Progenitor cell of endocrine pancreas (in vitro differentiated cells): ENCODE measurements around the gene PKN3. TPM values are rescaled to one million over a fixed set of nuclear protein-coding genes. Genes with fewer than 3 reads are reported as not detected.

Experiments used
- DNase-seq: peaks from one replicate; pipeline ENCODE4 v3.0.0; 2021; ENCODE audit warnings: low spot score; ENCODE audit not compliant: unreplicated experiment
- H3K27ac Mint-ChIP-seq: 2 replicates; pipeline ENCODE4 v1.8.0; 2021; ENCODE audit warnings: mild to moderate bottlenecking, moderate library complexity, mixed read lengths
- H3K27me3 Mint-ChIP-seq: 2 replicates; pipeline ENCODE4 v1.8.0; 2021; ENCODE audit warnings: mixed read lengths
- H3K36me3 Mint-ChIP-seq: 2 replicates; pipeline ENCODE4 v1.8.0; 2022; ENCODE audit warnings: mixed read lengths; ENCODE audit not compliant: insufficient read depth
- H3K4me1 Mint-ChIP-seq: 2 replicates; pipeline ENCODE4 v1.8.0; 2021; ENCODE audit warnings: low read depth, mixed read lengths
- H3K4me3 Mint-ChIP-seq: 2 replicates; pipeline ENCODE4 v1.8.0; 2021; ENCODE audit warnings: low read depth, mild to moderate bottlenecking, moderate library complexity, mixed read lengths
- H3K9me3 Mint-ChIP-seq: 2 replicates; pipeline ENCODE4 v1.8.0; 2021; ENCODE audit warnings: low read depth, mixed read lengths
- total RNA-seq: library from RNA; stranded (reverse); gene quantifications from 2 replicates; pipeline ENCODE4 v1.2.1, GENCODE V29; 2021
- TF ChIP-seq, protein P1 (sequence below): fragments of 200-600 bp; sonication (generic); IDR thresholded peaks from one replicate; pipeline ENCODE4 v1.5.0; 2021; ENCODE audit warnings: antibody characterized with exemption, mild to moderate bottlenecking; ENCODE audit not compliant: unreplicated experiment

Gene PKN3
- total RNA-seq, 1 donor from 2014 or later, result 20.2 TPM

DNA sequence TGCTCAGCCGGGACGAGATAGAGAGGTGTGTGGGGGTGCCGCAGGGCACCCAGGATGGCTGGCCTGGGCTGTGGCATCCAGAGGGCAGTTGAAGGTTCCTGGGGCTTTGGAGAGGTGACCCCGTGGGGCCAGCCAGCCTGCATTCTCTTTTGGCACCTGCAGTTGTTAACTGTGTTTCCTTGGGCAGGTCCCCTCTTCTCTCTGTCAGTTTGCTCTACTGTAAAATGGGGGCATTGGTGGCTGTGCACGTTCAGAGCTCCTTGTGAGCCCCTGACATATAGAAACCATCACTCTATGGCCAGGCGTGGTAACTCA is 13.1 kb downstream of the PKN3 start:
- Mint-ChIP-seq H3K27me3 (no peaks in the 10 kb centered on the region), H3K9me3 (no peaks in the 10 kb centered on the region), H3K36me3 (no peaks in the 10 kb centered on the region), H3K4me3 (no peak overlapping the region), H3K27ac (no peak overlapping the region), H3K4me1 (peaks cover 1% of the 10 kb centered on the region)
- no peak for DNase-seq
- TF ChIP-seq, protein P1, sequence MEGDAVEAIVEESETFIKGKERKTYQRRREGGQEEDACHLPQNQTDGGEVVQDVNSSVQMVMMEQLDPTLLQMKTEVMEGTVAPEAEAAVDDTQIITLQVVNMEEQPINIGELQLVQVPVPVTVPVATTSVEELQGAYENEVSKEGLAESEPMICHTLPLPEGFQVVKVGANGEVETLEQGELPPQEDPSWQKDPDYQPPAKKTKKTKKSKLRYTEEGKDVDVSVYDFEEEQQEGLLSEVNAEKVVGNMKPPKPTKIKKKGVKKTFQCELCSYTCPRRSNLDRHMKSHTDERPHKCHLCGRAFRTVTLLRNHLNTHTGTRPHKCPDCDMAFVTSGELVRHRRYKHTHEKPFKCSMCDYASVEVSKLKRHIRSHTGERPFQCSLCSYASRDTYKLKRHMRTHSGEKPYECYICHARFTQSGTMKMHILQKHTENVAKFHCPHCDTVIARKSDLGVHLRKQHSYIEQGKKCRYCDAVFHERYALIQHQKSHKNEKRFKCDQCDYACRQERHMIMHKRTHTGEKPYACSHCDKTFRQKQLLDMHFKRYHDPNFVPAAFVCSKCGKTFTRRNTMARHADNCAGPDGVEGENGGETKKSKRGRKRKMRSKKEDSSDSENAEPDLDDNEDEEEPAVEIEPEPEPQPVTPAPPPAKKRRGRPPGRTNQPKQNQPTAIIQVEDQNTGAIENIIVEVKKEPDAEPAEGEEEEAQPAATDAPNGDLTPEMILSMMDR, result no peak

DNA sequence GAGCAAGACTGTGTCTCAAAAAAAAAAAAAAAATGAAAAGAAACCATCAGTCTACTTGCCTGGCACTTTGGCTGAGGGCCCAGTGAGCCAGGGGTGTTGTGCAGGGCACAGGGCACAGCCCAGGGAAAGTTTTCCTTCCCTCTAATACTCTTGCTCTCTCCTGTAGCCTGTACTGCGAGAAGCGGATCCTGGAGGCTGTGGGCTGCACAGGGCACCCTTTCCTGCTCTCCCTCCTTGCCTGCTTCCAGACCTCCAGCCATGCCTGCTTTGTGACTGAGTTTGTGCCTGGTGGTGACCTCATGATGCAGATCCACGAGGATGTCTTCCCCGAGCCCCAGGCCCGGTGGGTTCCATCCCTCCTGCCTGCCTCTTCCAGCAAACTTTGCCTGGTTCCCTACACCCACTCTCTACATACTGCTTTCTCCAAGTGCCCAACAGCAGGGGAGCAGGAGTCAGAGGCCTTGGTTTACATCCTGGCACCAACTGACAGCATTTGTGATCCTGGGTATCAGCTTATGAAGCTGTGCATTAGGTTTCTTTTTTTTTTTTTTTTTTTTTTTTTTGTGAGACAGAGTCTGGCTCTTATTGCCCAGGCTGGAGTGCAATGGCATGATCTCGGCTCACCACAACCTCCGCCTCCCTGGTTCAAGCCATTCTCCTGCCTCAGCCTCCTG is 14.4 kb downstream of the PKN3 start:
- TF ChIP-seq, protein P1, result no peak
- Mint-ChIP-seq H3K27ac (no peak overlapping the region), H3K4me3 (no peak overlapping the region), H3K9me3 (no peaks in the 10 kb centered on the region), H3K4me1 (peaks cover 1% of the 10 kb centered on the region), H3K27me3 (no peaks in the 10 kb centered on the region), H3K36me3 (no peaks in the 10 kb centered on the region)
- DNase-seq, result no peak

DNA sequence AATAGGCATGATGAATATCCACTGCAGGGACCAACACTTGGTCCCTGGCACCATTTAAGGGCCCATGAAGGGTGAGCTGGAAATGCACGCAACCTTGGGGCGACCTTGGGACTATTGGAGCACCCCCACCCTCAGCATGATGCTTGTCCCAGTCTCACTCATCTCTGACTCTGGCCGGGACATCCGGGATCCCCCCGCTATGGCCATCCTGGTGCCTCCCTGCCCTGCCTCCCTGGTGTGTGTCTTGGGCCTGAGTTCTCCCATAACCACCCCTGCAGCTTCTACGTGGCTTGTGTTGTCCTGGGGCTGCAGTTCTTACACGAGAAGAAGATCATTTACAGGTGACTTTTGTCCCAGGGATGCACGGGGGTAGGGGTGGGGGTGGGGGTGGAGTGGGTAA is 15.7 kb downstream of the PKN3 start:
- TF ChIP-seq, protein P1, result no peak
- no peak overlapping the region for H3K27ac Mint-ChIP-seq
- no peak for DNase-seq

DNA sequence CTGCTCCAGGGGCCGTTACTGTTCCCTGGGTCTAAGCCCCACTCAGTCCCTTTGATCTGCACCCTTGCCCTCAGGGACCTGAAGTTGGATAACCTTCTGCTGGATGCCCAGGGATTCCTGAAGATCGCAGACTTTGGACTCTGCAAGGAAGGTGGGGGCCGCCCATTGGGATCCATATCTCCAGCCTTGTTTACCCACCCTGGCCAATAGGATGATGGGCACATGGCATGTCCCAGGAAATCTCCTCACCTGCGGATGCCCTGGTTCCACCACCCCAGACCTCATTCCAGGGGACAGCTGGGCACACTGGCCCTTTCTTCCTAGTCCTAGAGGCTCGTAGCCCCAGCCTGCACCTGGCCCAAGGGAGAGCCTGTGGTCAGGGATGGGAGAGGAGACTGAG is 16.2 kb downstream of the PKN3 start:
- Mint-ChIP-seq H3K4me3 (no peak overlapping the region), H3K27ac (no peak overlapping the region), H3K4me1 (peaks cover 10% of the 10 kb centered on the region), H3K27me3 (no peaks in the 10 kb centered on the region), H3K36me3 (no peaks in the 10 kb centered on the region), H3K9me3 (no peaks in the 10 kb centered on the region)
- no peak for DNase-seq
- TF ChIP-seq, protein P1, result no peak

More for the DNA sequence above, 15.7 kb downstream of the PKN3 start:
- Mint-ChIP-seq H3K4me3 (no peak overlapping the region), H3K4me1 (peaks cover 7% of the 10 kb centered on the region), H3K27me3 (no peaks in the 10 kb centered on the region), H3K36me3 (no peaks in the 10 kb centered on the region), H3K9me3 (no peaks in the 10 kb centered on the region)

DNA sequence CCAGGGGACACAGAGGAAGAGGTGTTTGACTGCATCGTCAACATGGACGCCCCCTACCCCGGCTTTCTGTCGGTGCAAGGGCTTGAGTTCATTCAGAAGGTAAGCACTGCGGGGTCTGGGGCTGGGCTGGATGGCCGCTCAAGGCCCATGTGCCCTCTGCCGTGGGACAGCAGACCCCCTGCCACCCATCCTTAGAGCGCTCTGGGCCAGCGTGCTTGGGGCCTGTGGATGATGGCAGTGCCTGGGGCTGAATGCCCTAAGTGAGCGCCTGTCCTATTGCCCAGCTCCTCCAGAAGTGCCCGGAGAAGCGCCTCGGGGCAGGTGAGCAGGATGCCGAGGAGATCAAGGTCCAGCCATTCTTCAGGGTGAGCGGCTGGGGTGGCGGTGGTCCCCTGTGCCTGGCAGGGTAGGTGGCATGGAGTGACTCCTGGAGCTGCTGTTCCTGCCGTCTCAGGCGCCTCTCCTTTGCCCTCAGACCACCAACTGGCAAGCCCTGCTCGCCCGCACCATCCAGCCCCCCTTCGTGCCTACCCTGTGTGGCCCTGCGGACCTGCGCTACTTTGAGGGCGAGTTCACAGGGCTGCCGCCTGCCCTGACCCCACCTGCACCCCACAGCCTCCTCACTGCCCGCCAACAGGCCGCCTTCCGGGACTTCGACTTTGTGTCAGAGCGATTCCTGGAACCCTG is 17.8 kb downstream of the PKN3 start:
- Mint-ChIP-seq H3K9me3 (no peaks in the 10 kb centered on the region), H3K36me3 (no peaks in the 10 kb centered on the region), H3K4me3 (no peak overlapping the region), H3K27ac (no peak overlapping the region), H3K27me3 (no peaks in the 10 kb centered on the region), H3K4me1 (peaks cover 15% of the 10 kb centered on the region)
- DNase-seq, result no peak
- TF ChIP-seq, protein P1, result no peak
